Measurements from ENCODE around the gene KDM4C.

KDM4C gene

GRCh38 chr9:6955251-6955921 lies 197.6 kb downstream of the KDM4C start:
- H3K27me3 ChIP-seq = no peaks in the 10 kb centered on the region
- peaks cover 50% of the 10 kb centered on the region for H3K4me1 ChIP-seq
- H3K4me3 ChIP-seq (ENCODE audit: low read depth, low read length) = peak overlapping the region; percentile 27
- no peaks in the 10 kb centered on the region for H3K36me3 ChIP-seq
- TF ChIP-seq CTCF (IDR thresholded peaks at IDR 0.05; ENCODE audit: low read depth, low read length) = no peak
- H3K9me3 ChIP-seq = no peaks in the 10 kb centered on the region
- peak; percentile 79 for DNase-seq

DNA sequence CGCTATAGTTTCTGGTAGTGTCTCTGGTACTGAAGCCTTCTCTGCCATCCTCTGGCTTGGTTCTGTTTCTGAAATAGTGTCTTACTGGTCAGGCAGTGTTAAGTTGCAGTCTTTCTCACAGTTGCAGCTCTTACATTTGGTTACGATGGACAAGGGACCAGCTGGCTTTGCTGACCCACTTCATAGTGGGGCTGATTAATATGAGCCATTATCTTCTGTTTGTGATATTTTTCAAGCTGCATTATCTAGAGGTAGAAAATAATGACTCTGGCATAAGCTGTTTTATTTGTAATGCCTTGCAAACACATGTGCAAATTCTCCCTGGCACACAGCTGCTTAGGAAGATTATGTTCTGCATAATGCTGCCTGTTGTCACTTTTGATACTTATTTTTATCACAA lies 199.1 kb downstream of the KDM4C start:
- TF ChIP-seq CTCF (IDR thresholded peaks at IDR 0.05; ENCODE audit: low read depth, low read length) = no peak
- Histone ChIP-seq H3K36me3 (no peaks in the 10 kb centered on the region), H3K9me3 (no peaks in the 10 kb centered on the region), H3K4me1 (peaks cover 52% of the 10 kb centered on the region), H3K4me3 (ENCODE audit: low read depth, low read length) (no peak overlapping the region), H3K27me3 (no peaks in the 10 kb centered on the region)
- DNase-seq = no peak

- H3K4me3 ChIP-seq (ENCODE audit: low read depth, low read length) = no peak overlapping the region
- H3K4me1 ChIP-seq = peaks cover 39% of the 10 kb centered on the region
- no peak for DNase-seq
- no peaks in the 10 kb centered on the region for H3K9me3 ChIP-seq
- H3K36me3 ChIP-seq = no peaks in the 10 kb centered on the region
- no peak for TF ChIP-seq CTCF (IDR thresholded peaks at IDR 0.05; ENCODE audit: low read depth, low read length)
- H3K27me3 ChIP-seq = no peaks in the 10 kb centered on the region
These were observed 201.7 kb downstream of the KDM4C start for GRCh38 chr9:6959270-6960000.

DNA sequence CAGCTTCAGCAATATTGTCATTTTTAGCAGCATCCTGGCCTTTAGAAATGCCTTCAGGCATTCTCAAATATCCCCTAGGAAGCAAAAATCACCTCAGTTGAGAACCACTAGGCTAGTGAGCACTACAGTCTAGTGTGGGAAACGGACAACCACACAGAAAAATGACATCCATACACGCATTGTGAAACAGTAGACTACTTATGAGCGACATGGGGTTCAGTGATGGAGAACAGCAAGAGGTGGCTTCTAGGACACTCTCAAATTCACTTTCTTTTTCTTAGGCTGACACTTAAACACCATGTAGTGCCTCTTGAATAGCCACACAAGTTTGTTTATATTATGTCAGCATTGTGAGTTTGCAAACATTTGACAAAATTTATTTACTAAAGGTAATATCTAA lies 203.0 kb downstream of the KDM4C start:
- DNase-seq = no peak
- TF ChIP-seq CTCF (IDR thresholded peaks at IDR 0.05; ENCODE audit: low read depth, low read length) = no peak
- Histone ChIP-seq H3K36me3 (no peaks in the 10 kb centered on the region), H3K9me3 (no peaks in the 10 kb centered on the region), H3K27me3 (no peaks in the 10 kb centered on the region), H3K4me3 (ENCODE audit: low read depth, low read length) (no peak overlapping the region), H3K4me1 (peaks cover 31% of the 10 kb centered on the region)

DNA sequence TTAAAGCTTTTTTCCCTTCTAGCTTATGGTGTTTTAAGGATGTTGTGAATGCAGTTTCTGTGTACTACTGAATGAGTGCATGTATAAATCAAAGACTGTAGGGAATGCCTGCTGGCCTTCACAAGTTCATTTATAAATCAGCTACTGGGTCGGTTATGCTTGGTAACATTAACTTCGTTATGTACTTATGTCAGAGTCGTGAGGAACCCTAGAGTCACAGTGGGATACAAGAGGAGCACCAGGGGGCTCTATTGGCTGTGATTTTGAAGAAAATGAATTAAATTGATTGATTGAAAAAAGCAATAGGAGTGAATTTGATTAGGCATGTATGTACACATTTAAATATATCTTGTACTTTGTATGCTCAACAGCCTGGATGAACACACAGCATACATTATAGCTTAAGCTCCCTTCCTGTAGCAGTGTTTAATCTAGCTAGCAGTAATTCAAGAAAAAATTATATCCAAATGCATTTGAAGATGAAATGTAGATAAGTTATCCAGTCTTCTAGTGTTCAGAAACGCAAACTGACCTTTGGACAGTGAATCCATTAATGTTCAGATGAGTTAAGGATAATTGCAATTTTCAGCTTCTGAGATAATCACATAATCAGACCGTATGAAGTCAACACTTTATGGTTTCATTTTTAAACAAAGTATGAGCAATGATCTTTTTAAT lies 204.2 kb downstream of the KDM4C start:
- TF ChIP-seq CTCF (IDR thresholded peaks at IDR 0.05; ENCODE audit: low read depth, low read length) = peak; percentile 31; the same call in 1 of the 2 replicates
- no peaks in the 10 kb centered on the region for H3K27me3 ChIP-seq
- DNase-seq = peak; percentile 20
- no peaks in the 10 kb centered on the region for H3K36me3 ChIP-seq
- H3K9me3 ChIP-seq = no peaks in the 10 kb centered on the region
- H3K4me1 ChIP-seq = peaks cover 21% of the 10 kb centered on the region
- H3K4me3 ChIP-seq (ENCODE audit: low read depth, low read length) = peak overlapping the region; percentile 17

Measured in BE2C (cell line).